ENCODE measurements around the gene FBXO10. TPM values are rescaled to one million over a fixed set of nuclear protein-coding genes. Genes with fewer than 3 reads are reported as not detected.

The FBXO10 gene
- total RNA-seq, 1 donor from 2014 or later, result 22.0 TPM

GRCh38 chr9:37617832-37618231 is 41.7 kb upstream of the FBXO10 start:
- H3K4me1 Mint-ChIP-seq (ENCODE audit: low read depth), result no peaks in the 10 kb centered on the region
- H3K27me3 Mint-ChIP-seq, result peaks cover 18% of the 10 kb centered on the region
- no peaks in the 10 kb centered on the region for H3K9me3 Mint-ChIP-seq (ENCODE audit: low read depth)
- H3K4me3 Mint-ChIP-seq (ENCODE audit: low read depth), result no peak overlapping the region
- no peak for TF ChIP-seq CTCF (IDR thresholded peaks at IDR 0.05; ENCODE audit: unreplicated experiment)
- H3K27ac Mint-ChIP-seq, result no peak overlapping the region
- DNase-seq (ENCODE audit: low spot score, unreplicated experiment), result no peak
- no peaks in the 10 kb centered on the region for H3K36me3 Mint-ChIP-seq (ENCODE audit: insufficient read depth)

- peaks cover 18% of the 10 kb centered on the region for H3K27me3 Mint-ChIP-seq
- no peak for DNase-seq (ENCODE audit: low spot score, unreplicated experiment)
- H3K36me3 Mint-ChIP-seq (ENCODE audit: insufficient read depth), result no peaks in the 10 kb centered on the region
- TF ChIP-seq CTCF (IDR thresholded peaks at IDR 0.05; ENCODE audit: unreplicated experiment), result no peak
- no peak overlapping the region for H3K4me3 Mint-ChIP-seq (ENCODE audit: low read depth)
- no peaks in the 10 kb centered on the region for H3K9me3 Mint-ChIP-seq (ENCODE audit: low read depth)
- no peaks in the 10 kb centered on the region for H3K4me1 Mint-ChIP-seq (ENCODE audit: low read depth)
- H3K27ac Mint-ChIP-seq, result no peak overlapping the region
Observed at GRCh38 chr9:37617161-37617560, 41.0 kb upstream of the FBXO10 start.

GRCh38 chr9:37611961-37612360 is 35.8 kb upstream of the FBXO10 start:
- no peak overlapping the region for H3K4me3 Mint-ChIP-seq (ENCODE audit: low read depth)
- TF ChIP-seq CTCF (IDR thresholded peaks at IDR 0.05; ENCODE audit: unreplicated experiment), result no peak
- H3K9me3 Mint-ChIP-seq (ENCODE audit: low read depth), result no peaks in the 10 kb centered on the region
- no peak overlapping the region for H3K27ac Mint-ChIP-seq
- H3K36me3 Mint-ChIP-seq (ENCODE audit: insufficient read depth), result no peaks in the 10 kb centered on the region
- H3K4me1 Mint-ChIP-seq (ENCODE audit: low read depth), result no peaks in the 10 kb centered on the region
- H3K27me3 Mint-ChIP-seq, result peaks cover 28% of the 10 kb centered on the region
- no peak for DNase-seq (ENCODE audit: low spot score, unreplicated experiment)

GRCh38 chr9:37611014-37611413 is 34.8 kb upstream of the FBXO10 start:
- no peaks in the 10 kb centered on the region for H3K9me3 Mint-ChIP-seq (ENCODE audit: low read depth)
- H3K27me3 Mint-ChIP-seq, result peaks cover 34% of the 10 kb centered on the region
- H3K36me3 Mint-ChIP-seq (ENCODE audit: insufficient read depth), result no peaks in the 10 kb centered on the region
- H3K4me3 Mint-ChIP-seq (ENCODE audit: low read depth), result no peak overlapping the region
- TF ChIP-seq CTCF (IDR thresholded peaks at IDR 0.05; ENCODE audit: unreplicated experiment), result no peak
- DNase-seq (ENCODE audit: low spot score, unreplicated experiment), result no peak
- H3K4me1 Mint-ChIP-seq (ENCODE audit: low read depth), result no peaks in the 10 kb centered on the region
- H3K27ac Mint-ChIP-seq, result no peak overlapping the region

GRCh38 chr9:37609735-37610397 is 33.7 kb upstream of the FBXO10 start:
- Mint-ChIP-seq H3K36me3 (ENCODE audit: insufficient read depth) (no peaks in the 10 kb centered on the region), H3K4me1 (ENCODE audit: low read depth) (no peaks in the 10 kb centered on the region), H3K9me3 (ENCODE audit: low read depth) (no peaks in the 10 kb centered on the region), H3K27ac (no peak overlapping the region), H3K27me3 (peaks cover 36% of the 10 kb centered on the region), H3K4me3 (ENCODE audit: low read depth) (no peak overlapping the region)
- TF ChIP-seq CTCF (IDR thresholded peaks at IDR 0.05; ENCODE audit: unreplicated experiment), result no peak
- no peak for DNase-seq (ENCODE audit: low spot score, unreplicated experiment)

All from progenitor cell of endocrine pancreas (in vitro differentiated cells).